B cell (primary cell): Measurements from ENCODE around the gene RERE. TPM values are rescaled to one million over a fixed set of nuclear protein-coding genes. Genes with fewer than 3 reads are reported as not detected.

Experiments used
- ATAC-seq: fragments of 200-7000 bp; cut with Tn5 transposase; one replicate; pipeline ENCODE4 v1.10.0; 2021; ENCODE audit warnings: low read depth, mild to moderate bottlenecking, moderate number of reproducible peaks, moderate library complexity
- CTCF ChIA-PET: fragments of 350-600 bp; sonication (Branson Sonifier 250); formaldehyde crosslinking; loops from one replicate; lab custom pipeline; 2021; ENCODE audit warnings: antibody characterized with exemption, inconsistent platforms; lab: Charles Lee
- POLR2A ChIA-PET: fragments of 350-600 bp; sonication (Branson Sonifier 250); formaldehyde crosslinking; loops from one replicate; lab custom pipeline; 2021; ENCODE audit warnings: antibody characterized with exemption; lab: Charles Lee
- DNase-seq: peaks from one replicate; pipeline ENCODE4 v3.0.0; 2013
- H2AFZ ChIP-seq: 2 replicates; pipeline ENCODE4 v1.6.1; 2012; ENCODE audit warnings: mild to moderate bottlenecking, low read depth, low read length; ENCODE audit not compliant: insufficient read depth, poor library complexity, severe bottlenecking
- H3K27ac ChIP-seq, 2 donors: 1 replicate in 1 of 2; 2 replicates in 1 of 2; pipeline ENCODE4 v1.5.1; 2012 to 2013; ENCODE audit warnings: low read length in 2 of 2, mild to moderate bottlenecking in 2 of 2, moderate library complexity in 1 of 2
- H3K27me3 ChIP-seq, 4 experiments: fragments of 200-600 bp in 1 of 4; sonication (generic) in 1 of 4; replicated peaks in 1 of 4; 1 replicate in 2 of 4; 2 replicates in 2 of 4; pipeline versions ENCODE4 v1.6.1 to v1.7.0; 2013 to 2016; ENCODE audit warnings: low read length in 3 of 4, mild to moderate bottlenecking in 2 of 4, mixed read lengths in 1 of 4, moderate library complexity in 1 of 4; ENCODE audit not compliant: insufficient read depth in 4 of 4, control insufficient read depth in 3 of 4; ENCODE audit errors: control extremely low read depth in 1 of 4
- H3K36me3 ChIP-seq, 2 experiments: replicated peaks in 1 of 2; 1 replicate in 1 of 2; 2 replicates in 1 of 2; pipeline versions ENCODE4 v1.6.1 to v1.7.1; 2013; ENCODE audit warnings: low read length in 1 of 2; ENCODE audit not compliant: insufficient read depth in 2 of 2, control insufficient read depth in 1 of 2; ENCODE audit errors: control extremely low read depth in 1 of 2, extremely low read depth in 1 of 2
- H3K4me1 ChIP-seq, 2 donors: fragments of 200-600 bp in 1 of 2; sonication (generic) in 1 of 2; 1 replicate in 1 of 2; 2 replicates in 1 of 2; pipeline versions ENCODE4 v1.5.1 to v1.6.1; 2013 to 2017; ENCODE audit warnings: low read length in 2 of 2; ENCODE audit not compliant: control insufficient read depth in 2 of 2, insufficient read depth in 2 of 2
- H3K4me2 ChIP-seq: replicated peaks from 2 replicates; pipeline ENCODE3; 2012; ENCODE audit warnings: mild to moderate bottlenecking, low read depth, low read length; ENCODE audit not compliant: poor library complexity, severe bottlenecking
- H3K4me3 ChIP-seq, 5 experiments: fragments of 200-600 bp in 1 of 5; sonication (generic) in 1 of 5; 1 replicate in 3 of 5; 2 replicates in 2 of 5; pipeline versions ENCODE4 v1.5.1 to v1.7.0; 2011 to 2016; ENCODE audit warnings: low read length in 4 of 5, mild to moderate bottlenecking in 4 of 5, low read depth in 2 of 5, control low read depth in 1 of 5, moderate library complexity in 1 of 5; ENCODE audit not compliant: insufficient read depth in 1 of 5; ENCODE audit errors: control extremely low read depth in 1 of 5, extremely low read depth in 1 of 5
- H3K79me2 ChIP-seq: fragments of 200-600 bp; sonication (generic); one replicate; pipeline ENCODE4 v1.6.0; 2016; ENCODE audit warnings: low read length; ENCODE audit not compliant: control insufficient read depth, insufficient read depth
- H3K9ac ChIP-seq: fragments of 200-600 bp; sonication (generic); 2 replicates; pipeline ENCODE4 v1.6.1; 2017; ENCODE audit warnings: mild to moderate bottlenecking, low read length, moderate library complexity
- H3K9me3 ChIP-seq, 3 donors: one replicate each; pipeline versions ENCODE4 v1.6.1 to v1.7.1; 2013; ENCODE audit warnings: low read length in 2 of 3; ENCODE audit not compliant: control insufficient read depth in 2 of 3, insufficient read depth in 1 of 3; ENCODE audit errors: control extremely low read depth in 1 of 3
- H4K20me1 ChIP-seq: 2 replicates; pipeline ENCODE4 v1.6.0; 2012; ENCODE audit warnings: mild to moderate bottlenecking, low read length; ENCODE audit not compliant: insufficient read depth, control insufficient read depth, poor library complexity, severe bottlenecking
- H3K27ac Mint-ChIP-seq: one replicate; pipeline ENCODE4 v1.8.0; 2021; ENCODE audit warnings: mixed read lengths
- H3K27me3 Mint-ChIP-seq: one replicate; pipeline ENCODE4 v1.8.0; 2021; ENCODE audit warnings: mixed read lengths
- H3K4me1 Mint-ChIP-seq: one replicate; pipeline ENCODE4 v1.8.0; 2021; ENCODE audit warnings: mixed read lengths
- H3K4me3 Mint-ChIP-seq: one replicate; pipeline ENCODE4 v1.8.0; 2021; ENCODE audit warnings: mixed read lengths
- H3K9me3 Mint-ChIP-seq: one replicate; pipeline ENCODE4 v1.8.0; 2022; ENCODE audit warnings: mixed read lengths; ENCODE audit not compliant: insufficient read depth
- EZH2 ChIP-seq: IDR thresholded peaks from 2 replicates; pipeline ENCODE4 v1.6.1; 2012; ENCODE audit warnings: borderline replicate concordance, low read depth, mild to moderate bottlenecking, moderate library complexity, low read length; ENCODE audit not compliant: insufficient read depth, poor library complexity, severe bottlenecking
- WGBS: methylation state at CpG from one replicate; pipeline ENCODE4 v1.1.5; 2013; ENCODE audit warnings: missing lambda C conversion rate; ENCODE audit not compliant: insufficient coverage; 5-methylcytosine and 5-hydroxymethylcytosine counted together
- intact Hi-C: fragments of 100-400 bp; cut with micrococcal nuclease; formaldehyde crosslinking; loops from one replicate; pipeline ENCODE4 v1.10.0; 2022
- polyA plus RNA-seq: library from polyadenylated mRNA; depleted of rRNA; stranded (reverse); fragments of >200 nt; gene quantifications from 2 replicates; pipeline ENCODE4 v1.2.3, GENCODE V29; 2012
- total RNA-seq, 2 donors: library from RNA; stranded (reverse); fragments of 120-200 nt in 1 of 2; gene quantifications; 1 replicate in 1 of 2; 2 replicates in 1 of 2; pipeline versions ENCODE4 v1.2.3 to v1.2.4, GENCODE V29; 2013 to 2022
- TF ChIP-seq, protein P1 (sequence below): fragments of 200-600 bp; IDR thresholded peaks from one replicate; pipeline ENCODE4 v1.8.0; 2022; ENCODE audit warnings: antibody characterized with exemption, mild to moderate bottlenecking

RERE gene
- total and polyA plus RNA-seq, 2 donors (not counting 1 experiment from before 2014, with no cell fraction given): 27.3 to 132 TPM

DNA sequence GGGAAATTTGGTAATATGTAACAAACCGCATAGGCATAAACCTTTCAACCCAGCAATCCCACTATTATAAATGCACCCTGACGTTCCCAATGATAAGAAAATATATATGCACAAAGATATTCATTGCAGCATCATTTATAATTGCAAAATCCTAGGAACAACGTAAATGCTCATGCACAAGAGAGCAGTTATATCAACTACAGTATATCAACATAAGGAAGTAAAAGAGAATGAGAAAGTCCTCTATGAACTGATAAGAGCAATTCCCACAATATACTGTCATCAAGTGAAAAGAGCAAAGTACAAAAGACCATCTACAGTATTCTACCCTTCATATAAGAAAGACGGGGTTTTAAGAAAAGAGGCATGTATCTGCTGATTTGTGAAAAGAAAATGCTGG is 269.6 kb downstream of the RERE start:
- Histone ChIP-seq H3K4me1 (peaks cover 4 to 8% of the 10 kb centered on the region in 2 donors), H3K27me3 (no peaks in the 10 kb centered on the region), H3K9ac (no peak overlapping the region), H3K36me3 (peaks cover 5 to 32% of the 10 kb centered on the region in 2 experiments), H2AFZ (no peak overlapping the region), H3K4me2 (no peak overlapping the region), H3K79me2 (peaks cover 22% of the 10 kb centered on the region), H4K20me1 (no peaks in the 10 kb centered on the region), H3K9me3 (peaks cover 0 to 5% (median 3%) of the 10 kb centered on the region in 3 donors), H3K27ac (no peak overlapping the region), H3K4me3 (no peak overlapping the region)
- Mint-ChIP-seq H3K27me3 (no peaks in the 10 kb centered on the region), H3K4me1 (peaks cover 25% of the 10 kb centered on the region), H3K9me3 (peaks cover 2% of the 10 kb centered on the region), H3K4me3 (no peak overlapping the region), H3K27ac (no peak overlapping the region)
- no peak for DNase-seq
- POLR2A ChIA-PET: no interaction called here
- TF ChIP-seq, protein P1, sequence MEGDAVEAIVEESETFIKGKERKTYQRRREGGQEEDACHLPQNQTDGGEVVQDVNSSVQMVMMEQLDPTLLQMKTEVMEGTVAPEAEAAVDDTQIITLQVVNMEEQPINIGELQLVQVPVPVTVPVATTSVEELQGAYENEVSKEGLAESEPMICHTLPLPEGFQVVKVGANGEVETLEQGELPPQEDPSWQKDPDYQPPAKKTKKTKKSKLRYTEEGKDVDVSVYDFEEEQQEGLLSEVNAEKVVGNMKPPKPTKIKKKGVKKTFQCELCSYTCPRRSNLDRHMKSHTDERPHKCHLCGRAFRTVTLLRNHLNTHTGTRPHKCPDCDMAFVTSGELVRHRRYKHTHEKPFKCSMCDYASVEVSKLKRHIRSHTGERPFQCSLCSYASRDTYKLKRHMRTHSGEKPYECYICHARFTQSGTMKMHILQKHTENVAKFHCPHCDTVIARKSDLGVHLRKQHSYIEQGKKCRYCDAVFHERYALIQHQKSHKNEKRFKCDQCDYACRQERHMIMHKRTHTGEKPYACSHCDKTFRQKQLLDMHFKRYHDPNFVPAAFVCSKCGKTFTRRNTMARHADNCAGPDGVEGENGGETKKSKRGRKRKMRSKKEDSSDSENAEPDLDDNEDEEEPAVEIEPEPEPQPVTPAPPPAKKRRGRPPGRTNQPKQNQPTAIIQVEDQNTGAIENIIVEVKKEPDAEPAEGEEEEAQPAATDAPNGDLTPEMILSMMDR: no peak
- TF ChIP-seq EZH2: no peak
- WGBS: no CpG with 5 or more reads among the region's 4 CpGs
- intact Hi-C loops: no loop called here
- CTCF ChIA-PET: no interaction called here
- no peak for ATAC-seq

DNA sequence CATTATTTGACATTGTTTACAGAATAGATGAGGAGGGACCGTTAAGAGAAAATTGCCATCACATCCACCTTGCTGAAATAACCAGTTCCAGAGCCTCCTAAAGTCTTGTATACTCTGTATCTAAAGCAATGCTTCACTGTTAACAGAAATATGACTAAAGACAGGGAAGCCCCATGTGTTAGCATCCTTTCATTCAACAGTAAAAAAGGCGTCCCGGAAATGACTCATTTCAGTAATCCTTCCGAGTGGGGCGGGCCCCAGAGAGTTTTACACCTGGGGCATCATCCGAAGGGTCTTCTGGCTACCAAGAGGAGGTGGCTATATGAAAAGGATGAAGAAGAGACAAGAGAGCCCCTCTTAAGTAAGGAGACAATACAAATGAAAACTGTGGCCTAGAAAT is 272.4 kb downstream of the RERE start:
- no peak overlapping the region for H2AFZ ChIP-seq
- POLR2A ChIA-PET: no interaction called here
- H3K9ac ChIP-seq: no peak overlapping the region
- peaks cover 9 to 10% of the 10 kb centered on the region in 2 donors for H3K4me1 ChIP-seq
- Mint-ChIP-seq H3K9me3 (peaks cover 2% of the 10 kb centered on the region), H3K4me3 (peak overlapping the region; percentile 16), H3K27ac (peak overlapping the region; percentile 50), H3K27me3 (no peaks in the 10 kb centered on the region), H3K4me1 (peaks cover 33% of the 10 kb centered on the region)
- WGBS: 81% methylated on average over 3 of the region's 6 CpGs
- H3K4me3 ChIP-seq: no peak overlapping the region
- H3K4me2 ChIP-seq: no peak overlapping the region
- peaks cover 5 to 38% of the 10 kb centered on the region in 2 experiments for H3K36me3 ChIP-seq
- peak overlapping the region in 1 of 2 donors; percentile 8 for H3K27ac ChIP-seq
- intact Hi-C loops: no loop called here
- TF ChIP-seq, protein P1: no peak
- no peak for TF ChIP-seq EZH2
- H4K20me1 ChIP-seq: no peaks in the 10 kb centered on the region
- H3K79me2 ChIP-seq: peaks cover 25% of the 10 kb centered on the region
- CTCF ChIA-PET: interaction anchor here (0.9 kb wide), 1 partner anchor 136 kb away, joined by 3 read pairs; no protein-coding TSS in a partner anchor
- H3K9me3 ChIP-seq: peaks cover 0 to 5% (median 3%) of the 10 kb centered on the region in 3 donors
- ATAC-seq: peak; percentile 21
- H3K27me3 ChIP-seq: no peaks in the 10 kb centered on the region
- no peak for DNase-seq
